Spinal cord (tissue), 10 donors: Measurements from ENCODE around the gene MAGEL2. TPM values are rescaled to one million over a fixed set of nuclear protein-coding genes. Genes with fewer than 3 reads are reported as not detected.

Source experiments
- DNase-seq, 6 donors: peaks; one replicate each; pipeline versions ENCODE4 v3.0.0 to v3.0.0-alpha.2; 2013 to 2015; ENCODE audit warnings: low spot score in 6 of 6, low read depth in 4 of 6
- H3K27ac ChIP-seq: one replicate; pipeline ENCODE4 v1.5.1; 2013; ENCODE audit warnings: low read depth, low read length, control low read depth
- H3K27me3 ChIP-seq: one replicate; pipeline ENCODE4 v1.6.1; 2013; ENCODE audit warnings: low read length; ENCODE audit not compliant: control insufficient read depth, insufficient read depth
- H3K36me3 ChIP-seq: one replicate; pipeline ENCODE4 v1.6.1; 2013; ENCODE audit warnings: low read length; ENCODE audit not compliant: control insufficient read depth, insufficient read depth
- H3K4me1 ChIP-seq: one replicate; pipeline ENCODE4 v1.6.1; 2013; ENCODE audit warnings: low read length; ENCODE audit not compliant: control insufficient read depth, insufficient read depth
- H3K4me3 ChIP-seq: one replicate; pipeline ENCODE4 v1.5.1; 2013; ENCODE audit warnings: low read depth, low read length, control low read depth
- H3K9me3 ChIP-seq: one replicate; pipeline ENCODE4 v1.6.1; 2013; ENCODE audit warnings: low read length; ENCODE audit not compliant: control insufficient read depth, insufficient read depth
- WGBS: methylation state at CpG from one replicate; pipeline ENCODE4 v1.1.5; 2013; ENCODE audit warnings: missing lambda C conversion rate; ENCODE audit not compliant: insufficient coverage; 5-methylcytosine and 5-hydroxymethylcytosine counted together
- long read RNA-seq, 4 donors: transcript quantifications; one replicate each; lab custom pipeline, GENCODE V29; 2026
- polyA plus RNA-seq, 2 donors: library from polyadenylated mRNA; unstranded; fragments of 120-200 nt; gene quantifications; one replicate each; pipeline ENCODE4 v1.2.1, GENCODE V29; 2013; ENCODE audit not compliant: insufficient read length in 2 of 2
- total RNA-seq, 2 donors: library from RNA; depleted of rRNA in 1 of 2; stranded (reverse); fragments of 120-200 nt in 1 of 2; fragments of >200 nt in 1 of 2; gene quantifications; one replicate each; pipeline versions ENCODE4 v1.2.3 to v1.2.4, GENCODE V29; 2013 to 2014
- donor health status: healthy.

MAGEL2 gene
- total RNA-seq: 10 to 100 TPM in 1 of 2 donors, 1 to 10 TPM in 1; 4.6 to 11.1 TPM
- 10 to 100 TPM; 23.1 to 25.3 TPM for polyA plus RNA-seq
- long read RNA-seq, donor 1, full-length matches to known transcripts: 21 of 21 reads
- long read RNA-seq, donor 1, partial matches to known transcripts: 0 of 21 reads
- long read RNA-seq, donor 1, other reads (novel, unspliced or antisense): 0 of 21 reads
- long read RNA-seq, donor 2, full-length matches to known transcripts: 13 of 13 reads
- long read RNA-seq, donor 2, partial matches to known transcripts: 0 of 13 reads
- long read RNA-seq, donor 2, other reads (novel, unspliced or antisense): 0 of 13 reads
- long read RNA-seq, donor 3, full-length matches to known transcripts: 19 of 19 reads
- long read RNA-seq, donor 3, partial matches to known transcripts: 0 of 19 reads
- long read RNA-seq, donor 3, other reads (novel, unspliced or antisense): 0 of 19 reads
- long read RNA-seq, donor 4, full-length matches to known transcripts: 5 of 5 reads
- long read RNA-seq, donor 4, partial matches to known transcripts: 0 of 5 reads
- long read RNA-seq, donor 4, other reads (novel, unspliced or antisense): 0 of 5 reads

- Histone ChIP-seq H3K4me3 (peak within 1 kb of the TSS; percentile 58), H3K4me1 (peaks cover 24% of the 10 kb centered on the region), H3K27ac (peak within 1 kb of the TSS; percentile 58), H3K36me3 (peaks cover 23% of the 10 kb centered on the region), H3K9me3 (peaks cover 3% of the 10 kb centered on the region), H3K27me3 (no peaks in the 10 kb centered on the region)
- WGBS: 38% methylated on average over 33 of the region's 37 CpGs
- peak in 5 of 6 donors; percentile 61 to 95 (median 77) for DNase-seq
These were observed at the start of gene MAGEL2 for GRCh38 chr15:23647421-23648370. MAGEL2 (minus strand) TSS chr15:23647867; CDS start chr15:23647742, 125 bp downstream.

- H3K36me3 ChIP-seq: no peaks in the 10 kb centered on the region
- H3K27ac ChIP-seq: no peak overlapping the region
- H3K4me1 ChIP-seq: no peaks in the 10 kb centered on the region
- H3K4me3 ChIP-seq: no peak overlapping the region
- peaks cover 4% of the 10 kb centered on the region for H3K9me3 ChIP-seq
- DNase-seq: no peak
- H3K27me3 ChIP-seq: no peaks in the 10 kb centered on the region
- WGBS: 60% methylated on average over 1 of the region's 2 CpGs
These were observed 47.6 kb upstream of the MAGEL2 start for GRCh38 chr15:23695282-23695681.

GRCh38 chr15:23694592-23694991, 46.9 kb upstream of the MAGEL2 start:
- no peaks in the 10 kb centered on the region for H3K36me3 ChIP-seq
- no peak for DNase-seq
- H3K4me1 ChIP-seq: no peaks in the 10 kb centered on the region
- H3K9me3 ChIP-seq: peaks cover 4% of the 10 kb centered on the region
- no peak overlapping the region for H3K27ac ChIP-seq
- no peak overlapping the region for H3K4me3 ChIP-seq
- no CpG with 5 or more reads among the region's 1 CpG for WGBS
- no peaks in the 10 kb centered on the region for H3K27me3 ChIP-seq

- H3K27ac ChIP-seq: no peak overlapping the region
- no peaks in the 10 kb centered on the region for H3K27me3 ChIP-seq
- peak; percentile 47 to 91 (median 58) for DNase-seq
- H3K36me3 ChIP-seq: no peaks in the 10 kb centered on the region
- peaks cover 5% of the 10 kb centered on the region for H3K4me1 ChIP-seq
- no peak overlapping the region for H3K4me3 ChIP-seq
- peaks cover 4% of the 10 kb centered on the region for H3K9me3 ChIP-seq
- 44% methylated on average over 5 of the region's 5 CpGs for WGBS
These were observed 42.8 kb upstream of the MAGEL2 start for GRCh38 chr15:23690450-23690852.

- H3K9me3 ChIP-seq: peaks cover 2% of the 10 kb centered on the region
These were observed 42.3 kb upstream of the MAGEL2 start for GRCh38 chr15:23690015-23690414.

GRCh38 chr15:23687143-23687470, 39.4 kb upstream of the MAGEL2 start, which contains the start of gene NDN:
NDN (minus strand) TSS chr15:23687305; CDS start chr15:23687217, 88 bp downstream.
- Histone ChIP-seq H3K27me3 (no peaks in the 10 kb centered on the region), H3K9me3 (no peaks in the 10 kb centered on the region), H3K4me3 (peak within 1 kb of the TSS; percentile 52), H3K36me3 (no peaks in the 10 kb centered on the region), H3K27ac (peak within 1 kb of the TSS; percentile 69), H3K4me1 (peaks cover 5% of the 10 kb centered on the region)
- peak in 5 of 6 donors; percentile 24 to 85 (median 52) for DNase-seq
- 17% methylated on average over 33 of the region's 38 CpGs for WGBS

More at GRCh38 chr15:23690015-23690414, 42.3 kb upstream of the MAGEL2 start:
- H3K27me3 ChIP-seq: no peaks in the 10 kb centered on the region
- peak overlapping the region; percentile 54 for H3K27ac ChIP-seq
- no peak overlapping the region for H3K4me3 ChIP-seq
- DNase-seq: no peak
- peaks cover 5% of the 10 kb centered on the region for H3K4me1 ChIP-seq
- 79% methylated on average over 3 of the region's 4 CpGs for WGBS
- H3K36me3 ChIP-seq: no peaks in the 10 kb centered on the region

- Histone ChIP-seq H3K4me1 (peaks cover 5% of the 10 kb centered on the region), H3K27ac (peak overlapping the region; percentile 69), H3K36me3 (no peaks in the 10 kb centered on the region), H3K9me3 (no peaks in the 10 kb centered on the region), H3K4me3 (peak overlapping the region; percentile 52), H3K27me3 (no peaks in the 10 kb centered on the region)
- WGBS: 25% methylated on average over 57 of the region's 57 CpGs
- DNase-seq: peak in 1 of 6 donors; percentile 18
These were observed 38.9 kb upstream of the MAGEL2 start for GRCh38 chr15:23686466-23687142.

GRCh38 chr15:23671481-23671880, 23.8 kb upstream of the MAGEL2 start:
- peak in 1 of 6 donors; percentile 66 for DNase-seq
- no CpG with 5 or more reads among the region's 3 CpGs for WGBS
- H3K27ac ChIP-seq: no peak overlapping the region
- no peaks in the 10 kb centered on the region for H3K36me3 ChIP-seq
- H3K9me3 ChIP-seq: no peaks in the 10 kb centered on the region
- H3K4me1 ChIP-seq: no peaks in the 10 kb centered on the region
- no peaks in the 10 kb centered on the region for H3K27me3 ChIP-seq
- no peak overlapping the region for H3K4me3 ChIP-seq

GRCh38 chr15:23670970-23671369, 23.3 kb upstream of the MAGEL2 start:
- no CpG with 5 or more reads among the region's 1 CpG for WGBS
- no peak for DNase-seq
- no peaks in the 10 kb centered on the region for H3K36me3 ChIP-seq
- no peaks in the 10 kb centered on the region for H3K4me1 ChIP-seq
- H3K27ac ChIP-seq: no peak overlapping the region
- H3K27me3 ChIP-seq: no peaks in the 10 kb centered on the region
- no peak overlapping the region for H3K4me3 ChIP-seq
- no peaks in the 10 kb centered on the region for H3K9me3 ChIP-seq
